ENCODE measurements around the gene VAPB.

Gene VAPB

GRCh38 chr20:58483051-58483450, 94.0 kb downstream of the VAPB start:
- H3K27ac ChIP-seq: no peak overlapping the region
- H3K4me3 ChIP-seq (ENCODE audit: low read depth in 1 of 2, low read length in 1 of 2): no peak overlapping the region
- H3K36me3 ChIP-seq: no peaks in the 10 kb centered on the region
- H3K27me3 ChIP-seq: peaks cover 35% of the 10 kb centered on the region
- H3K9me3 ChIP-seq: no peaks in the 10 kb centered on the region
- H3K4me1 ChIP-seq (ENCODE audit: control insufficient read depth in 1 of 2, insufficient read depth in 1 of 2, low read depth in 1 of 2, low read length in 1 of 2): no peaks in the 10 kb centered on the region
- TF ChIP-seq CTCF (IDR thresholded peaks at IDR 0.05): no peak

- no peaks in the 10 kb centered on the region for H3K36me3 ChIP-seq
- no peaks in the 10 kb centered on the region for H3K4me1 ChIP-seq (ENCODE audit: control insufficient read depth in 1 of 2, insufficient read depth in 1 of 2, low read depth in 1 of 2, low read length in 1 of 2)
- H3K9me3 ChIP-seq: no peaks in the 10 kb centered on the region
- no peak overlapping the region for H3K27ac ChIP-seq
- no peak for TF ChIP-seq CTCF (IDR thresholded peaks at IDR 0.05)
- H3K4me3 ChIP-seq (ENCODE audit: low read depth in 1 of 2, low read length in 1 of 2): no peak overlapping the region
- H3K27me3 ChIP-seq: peaks cover 35% of the 10 kb centered on the region
Measured at GRCh38 chr20:58483470-58483869, 94.4 kb downstream of the VAPB start.

- no peaks in the 10 kb centered on the region for H3K4me1 ChIP-seq (ENCODE audit: control insufficient read depth in 1 of 2, insufficient read depth in 1 of 2, low read depth in 1 of 2, low read length in 1 of 2)
- no peak overlapping the region for H3K4me3 ChIP-seq (ENCODE audit: low read depth in 1 of 2, low read length in 1 of 2)
- H3K9me3 ChIP-seq: no peaks in the 10 kb centered on the region
- TF ChIP-seq CTCF (IDR thresholded peaks at IDR 0.05): no peak
- H3K36me3 ChIP-seq: no peaks in the 10 kb centered on the region
- H3K27ac ChIP-seq: no peak overlapping the region
- H3K27me3 ChIP-seq: peaks cover 35% of the 10 kb centered on the region
Measured at GRCh38 chr20:58485393-58485792, 96.4 kb downstream of the VAPB start.

- H3K4me3 ChIP-seq (ENCODE audit: low read depth in 1 of 2, low read length in 1 of 2): no peak overlapping the region
- H3K27ac ChIP-seq: no peak overlapping the region
- peaks cover 35% of the 10 kb centered on the region for H3K27me3 ChIP-seq
- no peaks in the 10 kb centered on the region for H3K4me1 ChIP-seq (ENCODE audit: control insufficient read depth in 1 of 2, insufficient read depth in 1 of 2, low read depth in 1 of 2, low read length in 1 of 2)
- H3K36me3 ChIP-seq: no peaks in the 10 kb centered on the region
- no peak for TF ChIP-seq CTCF (IDR thresholded peaks at IDR 0.05)
- no peaks in the 10 kb centered on the region for H3K9me3 ChIP-seq
Measured at GRCh38 chr20:58486207-58486606, 97.2 kb downstream of the VAPB start.

- no peak overlapping the region for H3K27ac ChIP-seq
- TF ChIP-seq CTCF (IDR thresholded peaks at IDR 0.05): no peak
- no peaks in the 10 kb centered on the region for H3K9me3 ChIP-seq
- peaks cover 15% of the 10 kb centered on the region for H3K27me3 ChIP-seq
- no peaks in the 10 kb centered on the region for H3K36me3 ChIP-seq
- H3K4me3 ChIP-seq (ENCODE audit: low read depth in 1 of 2, low read length in 1 of 2): no peak overlapping the region
- no peaks in the 10 kb centered on the region for H3K4me1 ChIP-seq (ENCODE audit: control insufficient read depth in 1 of 2, insufficient read depth in 1 of 2, low read depth in 1 of 2, low read length in 1 of 2)
Measured at GRCh38 chr20:58492074-58492718, 103.2 kb downstream of the VAPB start.

All from neutrophil (primary cell).